DMS79 (cell line): ENCODE data around the gene MS4A12.
"Not testable (repeated sequence)": the region's sequence is repeated elsewhere in the genome, so short reads cannot be mapped to it uniquely, and the experiment has no call there.

Source experiments
- DNase-seq: peaks from one replicate; lab custom pipeline; 2025; lab: John Stamatoyannopoulos, UW

Gene MS4A12

DNA sequence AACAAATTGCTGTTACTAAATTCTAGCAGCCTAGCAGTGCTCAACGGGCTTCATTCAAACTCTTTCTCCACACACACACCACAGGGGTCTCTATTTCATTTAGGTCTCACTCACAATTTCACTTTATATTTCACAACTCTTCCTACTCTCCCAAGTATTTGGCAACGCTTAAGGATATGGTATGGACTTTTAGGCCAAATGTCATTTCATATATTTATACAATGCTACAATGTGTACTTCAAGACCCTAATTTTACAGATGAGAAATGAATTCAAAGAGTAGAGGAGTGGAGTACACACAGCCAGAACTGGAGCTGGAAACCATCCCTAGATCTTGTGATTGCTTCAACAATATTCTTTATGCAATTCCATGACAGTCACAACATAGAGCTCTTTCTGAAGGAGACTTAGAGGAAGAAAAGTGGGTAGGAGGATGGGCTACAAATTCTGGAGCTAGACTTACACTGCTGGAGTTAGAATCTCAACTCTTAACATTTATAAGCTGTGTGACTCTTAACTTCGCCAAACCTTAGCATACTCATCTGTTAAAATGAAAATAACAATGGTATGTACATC, 20.2 kb downstream of the MS4A12 start:
- no peak for DNase-seq

DNA sequence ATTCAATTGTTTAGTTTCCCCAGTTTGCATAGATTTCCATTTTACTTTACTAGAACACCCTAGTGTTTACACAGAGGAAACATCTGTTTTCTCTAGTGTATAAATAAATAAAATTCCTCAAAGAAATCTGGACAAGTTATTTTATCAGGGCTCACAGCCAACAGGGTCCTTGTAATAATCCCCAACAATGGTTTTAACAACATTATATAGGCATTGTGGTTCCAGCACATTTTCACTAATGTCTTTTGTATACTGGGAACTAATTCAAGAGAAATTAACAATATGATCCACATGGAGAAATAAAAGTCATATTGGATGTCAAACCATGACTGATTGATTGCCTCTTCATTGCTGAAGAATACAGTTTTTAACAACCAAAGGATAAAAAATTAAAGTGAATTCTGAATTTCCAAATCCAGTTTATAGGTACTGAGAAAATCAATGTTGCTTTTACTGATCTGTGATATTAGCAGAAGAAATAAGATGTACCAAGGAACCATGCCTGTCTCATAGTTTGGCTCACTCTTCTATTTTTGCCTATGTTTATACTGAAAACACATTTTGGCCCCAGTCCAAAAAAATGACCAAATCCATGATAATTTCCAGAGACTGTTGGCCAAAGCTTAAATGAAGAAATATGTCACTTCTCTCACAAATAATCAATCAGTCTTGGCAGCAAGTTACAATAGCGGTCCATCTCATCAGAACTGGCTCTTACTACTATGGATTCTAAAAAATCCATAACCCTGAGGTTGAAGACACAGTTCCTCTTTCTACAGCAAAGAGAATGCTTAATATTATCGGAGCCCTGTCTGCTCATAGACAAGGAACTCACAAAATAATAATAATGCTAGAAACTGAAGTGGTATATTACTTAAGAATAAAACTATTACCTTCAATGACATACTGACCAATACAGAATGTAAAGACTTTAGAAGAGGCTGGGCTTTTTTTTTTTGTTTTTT, 21.2 kb downstream of the MS4A12 start:
- DNase-seq, result no peak

DNA sequence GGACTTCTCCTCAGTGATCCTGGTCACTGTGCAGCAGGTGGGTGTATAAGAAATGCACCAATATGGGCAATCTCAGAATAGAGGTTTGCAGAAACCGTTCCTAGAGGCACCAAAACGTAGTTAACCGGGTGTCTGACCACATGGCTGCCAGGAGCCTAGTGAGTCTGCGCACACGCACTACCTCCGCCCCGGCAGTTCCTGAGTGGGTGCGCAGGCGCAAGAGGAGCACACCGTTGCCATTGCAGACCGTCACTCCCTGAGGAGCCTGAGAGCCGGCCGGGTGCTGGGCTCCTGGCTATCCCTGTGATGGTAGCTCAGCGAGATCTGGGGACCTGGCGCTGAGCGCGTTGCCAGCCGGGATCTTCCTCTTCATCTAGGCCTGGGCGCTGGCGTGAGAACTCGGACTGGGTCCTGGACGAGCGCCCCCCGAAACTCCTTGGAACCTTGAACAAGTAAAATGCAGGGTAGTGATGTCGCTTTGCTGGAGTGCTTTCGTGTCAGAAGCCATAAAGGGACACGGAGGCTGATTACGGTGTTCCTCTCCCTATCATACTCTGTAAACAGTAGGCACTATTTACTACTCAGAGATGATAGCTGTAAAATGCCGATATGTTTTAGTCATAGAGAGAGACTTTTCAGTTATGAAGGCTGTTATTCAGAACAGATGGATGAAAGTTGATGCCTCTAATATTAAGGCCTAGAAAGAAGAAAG, 22.7 kb downstream of the MS4A12 start, which contains the start of gene MS4A13:
Gene MS4A13 (plus strand): TSS at position 249 of the 712 bp plus-strand sequence. CDS start 2,692 bp downstream, outside the sequence.
- DNase-seq, result no peak

- no peak for DNase-seq
These were observed 35.9 kb downstream of the MS4A12 start for GRCh38 chr11:60528465-60528864.

- DNase-seq, result no peak
These were observed 36.4 kb downstream of the MS4A12 start for GRCh38 chr11:60528934-60529333.

DNA sequence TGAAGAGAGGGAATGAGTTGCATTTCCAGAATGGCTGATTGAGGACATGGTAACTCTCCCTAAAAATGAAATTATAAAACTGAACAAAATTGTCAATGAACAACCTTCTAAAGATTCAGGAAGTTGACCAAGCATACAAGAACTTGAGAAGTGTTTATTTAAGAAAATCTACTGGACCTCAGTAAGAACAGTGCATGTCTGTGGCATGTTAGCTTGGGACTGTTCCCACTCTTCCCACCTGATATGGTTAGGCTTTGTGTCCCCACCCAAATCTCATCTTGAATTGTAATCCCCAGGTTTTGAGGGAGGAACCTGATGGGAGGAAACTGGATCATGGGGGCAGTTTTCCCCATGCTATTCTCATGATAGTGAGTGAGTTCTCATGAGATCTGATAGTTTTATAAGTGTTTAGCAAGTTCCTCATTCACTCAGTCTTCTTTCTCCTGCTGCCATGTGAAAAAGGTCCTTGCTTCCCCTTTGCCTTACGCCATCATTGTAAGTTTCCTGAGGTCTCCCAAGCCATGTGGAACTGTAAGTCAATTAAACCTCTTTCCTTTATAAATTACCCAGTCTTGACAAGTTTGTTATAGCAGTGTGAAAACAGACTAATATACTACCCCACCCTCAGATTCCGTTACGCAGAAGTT, 38.0 kb downstream of the MS4A12 start:
- DNase-seq, result no peak

DNA sequence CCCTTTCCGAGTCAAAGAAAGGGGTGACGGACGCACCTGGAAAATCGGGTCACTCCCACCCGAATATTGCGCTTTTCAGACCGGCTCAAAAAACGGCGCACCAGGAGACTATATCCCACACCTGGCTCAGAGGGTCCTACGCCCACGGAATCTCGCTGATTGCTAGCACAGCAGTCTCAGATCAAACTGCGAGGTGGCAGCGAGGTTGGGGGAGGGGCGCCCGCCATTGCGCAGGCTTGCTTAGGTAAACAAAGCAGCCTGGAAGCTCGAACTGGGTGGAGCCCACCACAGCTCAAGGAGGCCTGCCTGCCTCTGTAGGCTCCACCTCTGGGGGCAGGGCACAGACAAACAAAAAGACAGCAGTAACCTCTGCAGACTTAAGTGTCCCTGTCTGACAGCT, 39.8 kb downstream of the MS4A12 start:
- not testable (repeated sequence) for DNase-seq

DNA sequence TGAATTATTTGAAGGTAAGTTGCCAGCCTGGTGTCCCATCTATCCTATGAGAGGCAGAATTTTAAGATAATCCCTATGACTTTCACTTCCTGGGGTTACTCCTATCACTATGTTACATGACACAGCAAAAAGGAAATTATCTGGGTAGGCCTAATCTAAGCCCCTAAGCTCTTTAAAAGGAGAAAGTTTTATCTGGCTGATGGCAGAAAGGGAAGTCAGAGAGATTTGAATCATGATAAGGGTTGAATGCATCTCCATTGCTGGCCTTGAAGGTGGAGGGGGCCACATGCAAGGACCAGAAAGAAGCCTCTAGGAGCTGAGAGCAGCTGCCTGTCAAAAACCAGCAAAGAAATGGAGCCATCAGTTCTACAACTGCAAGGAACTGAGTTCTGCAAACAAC, 46.0 kb downstream of the MS4A12 start:
- not testable (repeated sequence) for DNase-seq

GRCh38 chr11:60544077-60544476, 51.5 kb downstream of the MS4A12 start:
- DNase-seq, result no peak
